DOHH2 (cell line): ENCODE data around the gene TM4SF18.

Experiments
- CTCF ChIP-seq: fragments of 200-600 bp; sonication (generic); IDR thresholded peaks from one replicate; pipeline ENCODE4 v1.5.1; 2014; ENCODE audit warnings: antibody characterized with exemption, mild to moderate bottlenecking, low read depth, low read length; ENCODE audit not compliant: poor library complexity, severe bottlenecking
- EZH2phosphoT487 ChIP-seq: fragments of 200-600 bp; sonication (generic); IDR thresholded peaks from 2 replicates; pipeline ENCODE4 v1.6.1; 2017; ENCODE audit warnings: borderline replicate concordance, mild to moderate bottlenecking, antibody characterized with exemption, low read length, moderate library complexity, mixed read lengths

DNA sequence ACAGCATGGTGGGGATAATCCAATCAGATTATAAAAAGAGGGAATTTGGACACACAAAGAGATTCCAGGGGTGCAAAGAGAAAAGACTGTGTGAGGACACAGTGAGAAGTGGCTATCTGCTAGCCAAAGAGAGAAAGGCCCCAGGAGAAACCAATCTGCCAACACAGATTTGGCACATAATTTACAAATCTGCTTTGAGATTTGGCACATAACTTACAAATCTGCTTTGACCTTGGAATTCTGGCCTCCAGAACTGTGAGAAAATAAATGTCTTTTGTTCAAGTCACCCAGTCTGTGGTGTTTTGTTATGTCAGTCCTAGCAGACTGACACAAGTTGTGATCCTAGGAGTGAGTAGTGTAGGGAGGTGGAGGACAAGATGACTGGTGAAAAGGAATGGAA, 3.5 kb upstream of the TM4SF18 start:
- no peak for TF ChIP-seq CTCF
- no peak for TF ChIP-seq EZH2phosphoT487
